ENCODE measurements around the gene GATA2.

- TF ChIP-seq POLR2AphosphoS5 (IDR thresholded peaks at IDR 0.05) (no peak), CTCF (IDR thresholded peaks at IDR 0.05) (no peak)
Observed at GRCh38 chr3:128449111-128449638, 43.8 kb downstream of the GATA2 start.

Data from prostate gland (tissue), 2 donors.